ENCODE measurements around the gene FAM204A.

The FAM204A gene

GRCh38 chr10:118341791-118342637 is at the start of gene FAM204A:
TSS of gene FAM204A (minus strand) at chr10:118342324. CDS start at chr10:118336415, 5,909 bp downstream.
- H3K9me3 ChIP-seq, result no peaks in the 10 kb centered on the region
- H3K27me3 ChIP-seq, result no peaks in the 10 kb centered on the region
- DNase-seq, result peak; percentile 95 to 96
- H3K4me1 ChIP-seq, result peaks cover 0 to 39% (median 13%) of the 10 kb centered on the region in 4 donors
- peak within 1 kb of the TSS; percentile 79 to 82 for H3K4me3 ChIP-seq
- peaks cover 0 to 5% (median 0%) of the 10 kb centered on the region in 3 donors for H3K36me3 ChIP-seq
- TF ChIP-seq CTCF (IDR thresholded peaks at IDR 0.05), result no peak
- intact Hi-C loops (cut with DNase I; ENCODE audit: low total_unique reads), result loop anchor here (10.0 kb wide), 1 partner anchor 807 kb away; no protein-coding TSS in a partner anchor
- peak within 1 kb of the TSS; percentile 81 to 83 for H3K27ac ChIP-seq

- H3K36me3 ChIP-seq, result no peaks in the 10 kb centered on the region
- H3K9me3 ChIP-seq, result peaks cover 0 to 8% (median 0%) of the 10 kb centered on the region in 3 donors
- no peak overlapping the region for H3K27ac ChIP-seq
- DNase-seq, result no peak
- no peak for TF ChIP-seq CTCF (IDR thresholded peaks at IDR 0.05)
- H3K4me3 ChIP-seq, result no peak overlapping the region
- no peaks in the 10 kb centered on the region for H3K27me3 ChIP-seq
- intact Hi-C loops (cut with DNase I; ENCODE audit: low total_unique reads), result no loop called here
- no peaks in the 10 kb centered on the region for H3K4me1 ChIP-seq
These were observed 41.6 kb upstream of the FAM204A start for GRCh38 chr10:118383699-118384098.

- no peaks in the 10 kb centered on the region for H3K36me3 ChIP-seq
- H3K27me3 ChIP-seq, result no peaks in the 10 kb centered on the region
- no peak overlapping the region for H3K4me3 ChIP-seq
- peaks cover 0 to 3% (median 0%) of the 10 kb centered on the region in 3 donors for H3K9me3 ChIP-seq
- intact Hi-C loops (cut with DNase I; ENCODE audit: low total_unique reads), result no loop called here
- no peak for TF ChIP-seq CTCF (IDR thresholded peaks at IDR 0.05)
- no peaks in the 10 kb centered on the region for H3K4me1 ChIP-seq
- no peak for DNase-seq
- no peak overlapping the region for H3K27ac ChIP-seq
These were observed 41.1 kb upstream of the FAM204A start for GRCh38 chr10:118383063-118383689.

GRCh38 chr10:118374404-118374803 is 32.3 kb upstream of the FAM204A start:
- intact Hi-C loops (cut with DNase I; ENCODE audit: low total_unique reads), result no loop called here
- Histone ChIP-seq H3K4me1 (peaks cover 0 to 22% (median 4%) of the 10 kb centered on the region in 4 donors), H3K27ac (no peak overlapping the region), H3K4me3 (no peak overlapping the region), H3K9me3 (no peaks in the 10 kb centered on the region), H3K27me3 (no peaks in the 10 kb centered on the region), H3K36me3 (no peaks in the 10 kb centered on the region)
- no peak for TF ChIP-seq CTCF (IDR thresholded peaks at IDR 0.05)
- no peak for DNase-seq

GRCh38 chr10:118373786-118374185 is 31.7 kb upstream of the FAM204A start:
- intact Hi-C loops (cut with DNase I; ENCODE audit: low total_unique reads), result no loop called here
- Histone ChIP-seq H3K9me3 (no peaks in the 10 kb centered on the region), H3K36me3 (no peaks in the 10 kb centered on the region), H3K27ac (no peak overlapping the region), H3K4me1 (peaks cover 0 to 22% (median 4%) of the 10 kb centered on the region in 4 donors), H3K27me3 (no peaks in the 10 kb centered on the region), H3K4me3 (no peak overlapping the region)
- TF ChIP-seq CTCF (IDR thresholded peaks at IDR 0.05), result no peak
- no peak for DNase-seq

All from tibial artery (tissue), 4 donors.